GM12873 (cell line): ENCODE results near the gene SIK2.

Source experiments
- CTCF ChIP-seq: IDR thresholded peaks from 2 replicates; pipeline ENCODE4 v1.5.1; 2012; ENCODE audit warnings: low read depth, mild to moderate bottlenecking, moderate library complexity, low read length, control low read depth; ENCODE audit not compliant: insufficient read depth; ENCODE audit errors: missing control alignments

Gene SIK2

GRCh38 chr11:111777094-111778046, 175.1 kb downstream of the SIK2 start:
- TF ChIP-seq CTCF = peak; percentile 68

GRCh38 chr11:111778047-111778558, 175.9 kb downstream of the SIK2 start:
- TF ChIP-seq CTCF = no peak

GRCh38 chr11:111779118-111779517, 176.9 kb downstream of the SIK2 start:
- TF ChIP-seq CTCF = no peak
